ENCODE measurements around the gene RABGAP1L.

The RABGAP1L gene

DNA sequence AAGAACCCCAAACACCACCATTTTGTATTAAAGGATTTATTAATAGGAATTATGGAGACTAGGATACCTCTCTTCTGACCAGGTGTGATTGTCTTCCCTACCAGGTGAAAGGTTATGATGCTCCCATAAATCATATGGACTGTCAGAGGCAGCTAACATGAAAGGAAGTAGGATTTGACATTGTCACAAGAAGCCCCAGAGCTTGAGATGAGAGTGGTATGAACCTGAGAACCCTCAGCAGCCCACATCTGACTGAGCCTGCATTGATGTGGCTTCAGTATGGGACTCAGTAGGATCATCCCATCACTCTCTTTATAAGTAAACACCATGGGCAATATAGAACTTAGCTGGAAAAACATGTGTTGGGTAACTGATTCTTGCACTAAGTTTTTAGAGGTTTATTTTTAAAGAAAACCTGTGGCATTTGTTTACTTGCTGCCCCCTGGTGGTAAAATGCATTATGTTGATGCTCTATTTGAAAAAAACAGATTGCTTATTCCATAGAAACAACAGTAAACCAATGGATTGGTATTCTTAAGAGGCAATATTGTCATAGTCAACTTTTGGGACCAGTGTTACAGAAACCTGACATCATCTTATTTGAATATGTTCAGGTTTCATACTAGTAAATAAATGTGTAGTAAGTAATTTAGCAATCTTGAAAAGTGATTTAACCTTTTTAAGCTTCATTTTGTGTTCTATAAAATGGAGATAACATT lies 823.8 kb downstream of the RABGAP1L start:
- DNase-seq: no peak

DNA sequence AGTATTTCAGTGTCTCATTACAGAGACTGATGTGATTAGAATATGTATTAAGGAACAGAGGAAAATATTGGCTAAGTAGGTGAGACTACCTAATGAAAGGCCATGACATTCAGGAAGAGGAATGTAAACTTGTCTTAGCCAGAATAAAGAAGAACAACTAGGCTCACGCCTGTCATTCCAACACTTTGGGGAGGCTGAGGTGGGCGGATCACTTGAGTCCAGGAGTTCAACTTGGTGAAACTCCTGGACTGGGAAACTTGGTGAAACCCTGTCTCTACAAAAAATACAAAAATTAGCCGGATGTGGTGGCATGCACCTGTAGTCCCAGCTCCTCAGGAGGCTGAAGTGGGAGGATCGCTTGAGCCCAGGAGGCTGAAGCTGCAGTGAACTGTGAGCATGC lies 825.6 kb downstream of the RABGAP1L start:
- DNase-seq: no peak

DNA sequence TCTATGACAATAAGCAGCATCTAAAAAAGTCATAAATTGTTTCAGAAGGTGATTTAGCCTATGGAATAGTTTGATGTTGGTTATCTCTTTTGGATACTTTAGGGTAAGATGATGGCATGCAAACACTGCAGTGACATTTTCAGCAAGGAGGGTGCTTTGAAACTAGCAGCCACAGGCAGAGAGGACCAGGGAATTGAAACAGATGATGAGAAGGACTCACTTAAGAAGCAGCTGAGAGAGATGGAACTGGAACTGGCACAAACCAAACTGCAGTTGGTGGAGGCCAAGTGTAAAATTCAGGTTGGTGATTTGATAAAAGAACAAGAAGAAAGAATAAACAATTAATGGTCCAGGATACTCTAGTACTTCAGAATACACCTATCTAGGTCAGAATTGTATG lies 829.2 kb downstream of the RABGAP1L start:
- DNase-seq: no peak

DNA sequence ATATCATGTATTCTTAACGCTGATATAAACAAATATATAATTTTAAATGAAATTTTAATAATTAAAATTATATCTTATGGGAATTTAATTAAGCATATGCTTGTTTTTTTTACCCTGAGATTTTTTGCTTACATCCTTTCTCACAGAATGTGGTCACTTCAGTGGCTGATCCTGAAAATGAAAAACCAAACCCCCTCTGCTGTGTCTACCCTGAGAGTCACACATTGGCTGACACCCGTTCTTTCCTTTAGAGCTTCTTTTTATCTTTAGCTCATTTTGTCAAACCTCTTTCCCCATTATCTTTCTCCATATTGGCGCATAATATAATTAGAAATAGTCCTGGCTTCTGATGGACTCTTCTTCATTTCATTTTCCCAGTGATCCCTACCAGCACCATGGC lies 829.7 kb downstream of the RABGAP1L start:
- DNase-seq: no peak

DNA sequence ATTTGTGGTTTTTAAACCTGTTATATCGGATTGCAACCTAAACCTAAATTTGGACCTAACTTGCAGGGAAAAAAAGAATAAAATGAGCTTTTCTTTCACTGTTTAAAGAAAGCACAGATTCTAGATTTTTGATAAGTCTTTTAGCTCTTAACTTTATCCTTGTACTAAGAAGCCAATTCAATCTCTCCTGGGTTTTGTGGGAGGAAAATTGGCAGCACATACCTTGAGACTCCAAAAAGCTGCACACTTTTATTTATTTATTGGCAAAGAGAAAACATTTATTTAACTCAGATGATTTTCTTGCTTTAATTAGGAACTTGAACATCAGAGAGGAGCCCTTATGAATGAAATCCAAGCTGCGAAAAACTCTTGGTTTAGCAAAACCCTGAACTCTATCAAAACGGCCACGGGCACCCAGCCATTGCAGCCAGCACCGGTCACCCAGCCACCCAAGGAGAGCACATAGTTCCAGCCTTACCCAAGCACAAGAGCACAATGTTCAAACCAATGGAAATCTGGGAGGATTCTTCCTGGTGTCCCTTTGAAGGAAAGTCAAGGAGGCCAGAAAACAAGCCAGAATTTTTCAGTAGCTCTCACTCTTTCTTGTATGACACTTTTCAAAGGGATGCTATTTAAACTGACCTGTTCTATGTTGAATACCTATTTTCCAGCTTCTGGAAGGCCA lies 830.4 kb downstream of the RABGAP1L start:
- DNase-seq: no peak

DNA sequence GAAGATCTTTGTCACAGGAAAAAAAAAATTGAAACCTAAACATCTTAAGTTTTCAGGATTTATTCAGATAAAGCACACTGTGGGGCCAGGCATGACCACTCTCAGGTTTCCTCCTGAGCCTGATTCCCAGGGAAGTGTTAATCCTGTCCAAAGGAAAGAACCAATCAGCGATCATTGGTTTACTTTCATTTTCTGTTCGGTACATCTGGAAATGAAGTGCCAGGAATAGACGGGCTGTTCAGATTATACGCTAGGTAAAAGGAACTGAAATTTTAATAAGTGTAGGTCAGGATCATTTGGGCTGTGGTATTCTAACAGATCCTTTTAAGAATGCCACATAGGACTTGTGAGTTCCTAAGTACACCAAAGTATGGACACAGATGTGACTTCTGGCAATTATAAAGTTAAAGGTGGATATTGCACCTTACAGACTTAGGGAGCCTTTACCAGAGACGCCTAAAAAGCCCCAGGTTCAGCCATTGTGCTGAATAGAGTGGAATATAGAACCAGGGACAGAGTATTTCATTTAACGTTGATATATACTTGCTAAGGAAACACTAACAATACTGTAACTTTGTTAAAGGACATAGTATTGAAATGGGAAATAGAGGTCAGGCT lies 831.2 kb downstream of the RABGAP1L start:
- no peak for DNase-seq

DNA sequence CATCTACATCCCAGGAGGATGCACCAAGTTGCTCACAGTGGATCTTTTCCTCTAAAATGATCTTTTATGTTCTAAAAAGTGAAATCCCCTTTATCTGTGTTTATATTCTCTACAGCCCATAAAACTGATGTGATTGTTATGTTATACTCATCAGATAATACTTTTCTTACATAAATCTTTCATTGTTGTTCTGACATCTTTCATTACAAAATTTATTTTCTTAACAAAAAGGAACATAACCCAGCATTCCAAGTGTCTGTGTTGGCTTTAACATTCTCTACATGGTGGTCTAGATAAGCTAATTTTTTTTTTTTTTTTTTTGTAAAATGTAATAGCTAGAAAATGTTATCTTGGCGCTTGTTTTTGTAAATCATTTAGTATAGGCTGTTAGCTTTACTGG lies 832.2 kb downstream of the RABGAP1L start:
- DNase-seq: no peak

DNA sequence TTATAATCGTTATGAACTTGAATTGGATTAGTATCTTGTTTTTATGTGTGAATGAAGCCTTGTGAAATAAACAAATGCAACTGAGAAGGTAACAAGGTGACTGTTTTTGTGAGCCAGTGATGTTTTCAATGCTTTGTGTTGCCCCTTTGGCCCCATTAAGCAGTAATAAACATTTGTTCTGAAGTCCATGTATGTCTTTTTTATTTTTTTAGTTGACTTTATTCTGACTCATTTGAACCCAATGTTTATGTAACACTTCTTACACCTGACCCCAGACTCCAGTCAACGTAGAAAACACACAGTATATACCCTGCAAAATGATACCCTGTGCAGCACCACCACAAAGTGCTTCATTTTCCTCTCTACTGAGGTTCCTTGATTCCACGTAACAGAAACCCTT lies 835.8 kb downstream of the RABGAP1L start:
- DNase-seq: no peak

DNA sequence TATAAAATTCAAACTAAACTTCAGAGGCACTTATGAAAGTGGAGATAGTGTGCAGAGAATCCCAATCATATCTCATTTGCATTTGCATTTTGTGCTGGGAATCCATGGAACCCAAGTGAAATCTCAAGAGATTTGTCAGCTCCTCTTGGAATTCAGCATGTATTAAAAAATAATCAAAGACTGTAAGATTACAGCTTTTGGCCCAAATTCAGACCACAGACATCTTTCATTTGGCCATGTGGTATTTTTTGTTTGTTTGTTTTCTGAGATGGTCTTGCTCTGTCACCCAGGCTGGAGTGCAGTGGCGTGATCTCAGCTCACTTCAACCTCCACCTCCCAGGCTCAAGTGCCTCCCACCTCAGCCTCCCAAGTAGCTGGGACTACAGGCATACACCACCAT lies 836.6 kb downstream of the RABGAP1L start:
- DNase-seq: no peak

DNA sequence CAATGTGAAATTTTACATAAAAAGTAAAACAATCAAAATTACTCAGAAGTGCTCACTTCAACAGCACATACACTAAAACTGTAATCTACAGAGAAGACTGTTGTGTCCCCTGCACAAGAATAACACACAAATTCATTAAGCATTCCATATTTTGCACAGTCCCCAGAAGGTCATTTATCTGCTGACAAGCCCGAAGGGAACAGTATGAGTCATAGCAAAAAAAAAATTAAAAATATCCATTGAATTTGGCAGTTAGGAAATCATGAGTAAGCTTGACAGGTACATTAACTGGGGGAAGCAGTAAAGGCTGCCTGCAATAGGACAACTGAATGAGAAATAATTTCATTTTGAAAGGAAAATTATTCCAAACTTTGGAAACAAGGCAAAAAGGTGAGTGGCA lies 837.2 kb downstream of the RABGAP1L start:
- no peak for DNase-seq

DNA sequence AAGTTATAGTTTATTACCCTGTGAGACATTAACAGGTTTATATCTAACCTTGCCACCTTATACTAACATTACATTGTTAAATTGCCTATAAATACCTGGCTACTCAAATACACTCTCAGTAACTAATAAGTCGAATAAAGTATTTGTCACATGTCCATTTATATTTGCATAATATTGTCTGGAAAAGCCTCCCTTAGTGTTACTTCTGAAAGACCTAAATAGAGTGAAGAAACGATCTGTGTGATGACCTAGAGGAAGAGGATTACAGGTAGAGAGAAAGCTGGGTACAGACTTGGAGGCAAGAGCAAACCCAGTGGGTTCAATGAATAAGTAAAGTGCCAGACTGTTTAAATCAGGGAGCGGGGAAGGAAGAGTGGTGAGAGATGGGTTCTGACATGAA lies 837.7 kb downstream of the RABGAP1L start:
- no peak for DNase-seq

DNA sequence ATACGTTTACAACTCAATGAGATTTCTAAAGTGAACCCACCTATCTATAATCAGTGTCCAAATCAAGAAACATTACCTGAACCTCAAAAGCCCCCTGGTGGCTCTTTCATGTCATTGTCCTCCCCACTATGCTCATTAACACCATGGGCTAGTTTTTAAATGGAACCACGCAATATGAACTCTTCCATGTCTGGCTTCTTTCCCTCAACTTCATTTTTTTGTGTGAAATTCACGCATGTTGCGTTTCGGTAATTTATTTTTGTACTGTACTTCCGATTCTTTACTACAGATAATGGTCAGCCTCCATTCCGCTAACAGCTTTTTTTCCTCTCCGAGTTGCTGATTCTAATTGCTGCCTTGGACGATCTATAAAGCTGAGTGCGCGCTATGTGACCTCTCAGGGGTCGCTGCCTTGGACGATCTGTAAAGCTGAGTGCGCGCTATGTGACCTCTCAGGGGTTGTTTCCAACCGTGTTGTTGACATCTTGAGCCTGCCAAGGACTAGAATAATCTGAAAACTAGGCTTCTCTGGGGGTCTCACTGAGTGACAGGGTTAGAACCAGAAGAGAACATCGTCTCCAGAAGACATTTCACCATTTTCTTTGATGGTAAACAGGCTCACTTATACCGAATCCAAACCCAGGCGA lies 839.4 kb downstream of the RABGAP1L start:
- peak; percentile 21 for DNase-seq

DNA sequence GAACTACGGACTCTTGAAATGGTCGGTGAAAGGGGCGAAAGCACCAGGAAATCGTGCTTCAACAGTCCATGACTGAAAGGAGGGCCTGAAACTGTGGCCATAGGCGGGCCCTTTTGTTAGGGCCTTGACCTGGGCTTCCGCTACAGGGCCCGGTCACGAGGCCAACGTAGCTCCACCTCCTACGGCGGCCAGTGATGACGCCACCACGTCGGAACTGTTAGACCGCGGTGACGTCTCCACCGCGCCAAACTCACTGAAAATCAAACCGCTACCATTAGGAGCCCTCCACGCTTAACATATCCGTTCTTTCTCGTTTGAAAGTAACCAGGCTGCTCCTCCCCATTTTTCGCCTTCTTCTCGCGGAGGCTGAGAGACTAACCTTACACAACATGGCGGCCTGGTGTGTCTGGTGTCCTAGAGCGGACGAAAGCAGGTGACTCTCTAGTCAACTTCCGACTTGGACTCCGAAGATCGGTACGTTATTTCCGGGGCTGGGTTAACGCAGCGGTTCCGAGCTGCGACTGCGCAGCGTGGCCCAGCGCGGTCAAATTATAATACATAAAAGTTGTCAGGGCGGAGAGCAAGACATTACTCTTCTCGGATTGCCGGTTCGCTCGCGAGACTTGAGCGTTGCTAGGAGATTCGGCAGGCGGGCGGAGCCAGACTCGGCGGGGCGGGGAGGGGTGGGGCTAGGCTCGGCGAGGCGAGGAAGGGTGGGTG lies 840.1 kb downstream of the RABGAP1L start:
- peak; percentile 95 for DNase-seq

DNA sequence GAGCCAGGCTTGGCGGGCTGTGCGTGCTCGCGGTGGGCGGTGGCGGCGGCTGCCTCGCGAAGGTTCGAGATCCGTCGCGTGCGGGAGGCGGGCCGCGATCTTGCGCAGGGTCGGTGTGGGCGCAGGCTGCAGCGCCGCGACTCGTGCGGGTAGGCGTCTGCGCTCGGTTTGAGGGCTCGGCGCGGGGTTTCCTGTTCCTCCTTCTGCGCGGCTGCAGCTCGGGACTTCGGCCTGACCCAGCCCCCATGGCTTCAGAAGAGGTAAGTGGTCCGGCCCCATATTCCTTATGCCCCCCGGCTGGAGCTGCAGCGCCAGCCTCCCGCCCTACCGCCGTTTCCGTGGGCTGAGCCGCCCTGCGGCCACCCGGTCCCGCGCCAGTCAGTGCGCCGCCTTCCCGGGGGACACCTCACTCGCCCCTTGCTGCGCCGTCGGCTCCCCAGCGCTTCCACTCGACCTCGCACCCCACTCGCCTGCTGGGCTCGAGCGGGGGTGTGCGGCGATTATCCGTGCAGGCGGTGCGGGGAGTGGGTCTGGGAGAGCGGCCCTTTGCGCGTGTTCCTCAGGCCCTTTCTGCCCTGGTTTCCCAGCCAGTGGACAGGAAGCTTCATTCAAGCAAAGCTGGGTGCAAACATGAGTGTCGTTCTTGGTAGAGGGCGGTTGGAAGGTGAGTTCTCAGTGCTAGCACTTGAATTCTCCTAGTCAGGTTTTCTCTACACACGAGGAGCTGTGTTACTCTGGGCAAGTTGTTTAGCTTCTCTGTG lies 840.8 kb downstream of the RABGAP1L start, which contains the start of gene CACYBP:
TSS of gene CACYBP (plus strand) at position 12 of the 761 bp plus-strand sequence. CDS start at position 246, 234 bp downstream.
- DNase-seq: peak; percentile 10

DNA sequence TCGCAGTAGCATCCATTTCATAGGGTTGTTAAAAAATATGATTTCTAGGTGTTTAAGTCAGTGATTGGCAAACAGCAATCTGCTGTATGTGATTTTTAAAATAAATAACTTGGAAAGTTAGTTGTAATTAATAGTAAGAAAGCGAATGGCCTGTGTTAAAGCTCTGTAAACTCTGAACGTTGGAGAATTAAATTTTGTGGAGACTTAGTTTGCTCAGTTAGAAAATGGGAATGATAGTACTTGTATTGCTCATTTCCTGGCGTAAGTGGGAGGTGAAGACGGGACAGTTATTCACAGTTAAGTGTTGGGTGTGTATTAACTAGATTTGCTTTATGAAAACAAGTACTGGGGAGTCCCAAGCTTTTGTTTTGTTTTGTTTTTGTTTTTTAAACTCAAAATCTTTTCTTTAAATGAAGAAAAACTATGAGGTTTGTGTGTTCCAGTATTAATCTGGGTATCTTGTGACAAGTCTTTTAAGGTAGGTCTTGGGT lies 841.4 kb downstream of the RABGAP1L start:
- DNase-seq: no peak

DNA sequence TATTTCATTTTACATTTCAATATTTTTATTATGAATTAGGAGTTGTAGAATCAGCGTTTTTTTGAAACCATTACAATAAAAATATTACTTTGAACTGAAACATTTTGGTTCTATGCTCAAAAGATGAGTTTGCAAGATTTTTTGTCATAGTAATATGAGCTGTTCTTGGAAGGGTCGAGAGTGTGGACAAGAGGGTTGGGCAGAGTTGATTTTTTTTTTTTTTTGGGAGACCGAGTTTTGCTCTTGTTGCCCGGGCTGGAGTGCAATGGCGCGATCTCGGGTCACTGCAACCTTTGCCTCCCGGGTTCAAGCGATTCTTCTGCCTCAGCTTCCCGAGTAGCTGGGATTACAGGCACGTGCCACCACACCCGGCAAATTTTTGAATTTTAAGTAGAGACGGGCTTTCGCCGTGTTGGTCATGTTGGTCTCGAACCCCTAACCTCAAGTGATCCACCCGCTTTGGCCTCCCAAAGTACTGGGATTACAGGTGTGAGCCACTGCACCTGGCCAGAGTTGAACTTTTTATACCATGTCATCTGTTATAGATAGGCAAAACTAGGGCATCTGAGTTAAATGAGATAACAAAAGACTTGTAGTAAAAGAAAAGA lies 843.7 kb downstream of the RABGAP1L start:
- DNase-seq: no peak

DNA sequence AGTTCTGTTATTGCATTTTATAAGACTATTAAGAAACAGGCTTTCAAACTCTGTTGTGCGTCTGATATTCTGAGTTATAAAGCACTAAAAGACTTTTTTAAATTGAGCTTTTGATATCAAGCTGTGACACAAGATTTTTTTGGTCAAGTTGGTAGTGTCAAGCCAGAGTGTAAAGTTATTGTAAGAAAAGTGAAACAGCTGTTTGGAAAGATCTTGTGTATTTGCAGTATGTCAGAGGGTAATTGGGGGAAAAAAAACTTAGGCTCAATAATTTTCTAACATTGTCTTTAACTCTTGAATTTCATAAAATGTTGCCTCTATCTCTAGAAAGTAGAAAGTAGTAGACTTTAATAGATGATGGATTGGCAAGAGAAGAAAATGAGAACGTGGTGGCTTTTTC lies 844.2 kb downstream of the RABGAP1L start:
- DNase-seq: no peak

DNA sequence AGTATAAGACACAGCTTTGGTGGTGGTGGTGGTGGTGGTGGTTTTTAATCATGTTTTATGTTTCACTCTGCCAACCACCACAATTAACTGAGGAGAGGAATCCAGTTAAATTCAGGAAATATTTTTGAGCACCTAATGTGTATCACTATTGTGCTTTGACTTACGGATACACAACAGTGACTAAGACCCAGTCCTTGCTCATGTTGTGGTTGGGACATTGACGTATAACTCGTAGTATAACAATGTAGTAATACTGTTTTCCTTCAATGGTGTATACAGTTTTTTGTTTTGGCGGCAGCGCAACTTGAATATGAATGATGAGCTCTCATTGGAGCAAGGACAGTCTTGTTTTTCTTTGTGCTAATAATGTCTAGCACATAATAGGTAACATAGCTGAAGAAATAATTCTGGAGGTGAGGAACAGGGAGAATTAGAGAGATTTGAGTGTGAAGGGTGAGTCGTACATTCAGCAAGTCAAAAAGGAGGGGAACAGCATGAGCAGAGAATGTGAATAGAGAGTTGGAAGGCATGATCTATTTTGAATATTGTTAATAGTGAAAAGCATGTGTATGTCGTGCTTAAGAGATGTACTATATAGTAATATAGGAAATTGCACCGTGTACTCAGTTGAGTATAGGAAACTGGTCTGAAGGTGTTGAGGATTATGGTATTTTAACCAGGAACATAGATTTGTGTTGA lies 845.9 kb downstream of the RABGAP1L start:
- DNase-seq: no peak

DNA sequence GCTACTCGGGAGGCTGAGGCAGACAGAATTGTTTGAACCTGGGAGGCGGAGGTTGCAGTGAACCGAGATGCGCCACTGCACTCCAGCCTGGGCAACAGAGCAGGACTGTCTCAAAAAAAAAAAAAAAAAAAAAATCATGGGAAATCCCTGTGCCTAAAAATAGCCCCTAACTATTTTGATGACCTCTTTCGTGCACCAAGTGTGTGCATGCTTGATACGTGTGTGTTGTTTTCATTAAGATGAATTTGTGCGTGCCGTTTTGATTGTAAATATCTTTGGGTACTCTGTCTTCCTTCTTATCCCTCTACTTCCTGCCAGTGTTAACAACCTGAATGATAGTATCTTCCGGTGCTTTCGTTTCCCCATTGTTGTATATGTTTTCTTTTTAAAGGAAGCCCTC lies 850.2 kb downstream of the RABGAP1L start:
- no peak for DNase-seq

DNA sequence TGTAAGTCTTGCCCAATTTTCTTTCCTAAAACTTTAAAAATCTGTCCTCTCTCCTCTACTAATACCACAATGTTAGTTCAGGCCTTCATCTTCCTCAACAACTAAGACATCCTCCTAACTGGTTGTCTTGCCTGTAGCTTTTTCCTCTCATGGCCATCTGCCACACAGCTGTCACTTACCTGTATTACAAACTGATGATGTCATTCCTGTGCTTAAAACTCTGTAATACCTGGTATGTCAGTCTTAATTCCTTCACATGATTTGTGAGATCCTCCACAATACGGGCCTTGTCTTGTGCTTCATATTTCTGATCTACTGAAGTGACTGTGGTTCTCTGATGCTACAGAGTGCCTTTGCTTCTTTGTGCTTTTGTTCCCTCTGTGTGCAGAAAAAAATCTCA lies 854.1 kb downstream of the RABGAP1L start:
- DNase-seq: no peak

DNA sequence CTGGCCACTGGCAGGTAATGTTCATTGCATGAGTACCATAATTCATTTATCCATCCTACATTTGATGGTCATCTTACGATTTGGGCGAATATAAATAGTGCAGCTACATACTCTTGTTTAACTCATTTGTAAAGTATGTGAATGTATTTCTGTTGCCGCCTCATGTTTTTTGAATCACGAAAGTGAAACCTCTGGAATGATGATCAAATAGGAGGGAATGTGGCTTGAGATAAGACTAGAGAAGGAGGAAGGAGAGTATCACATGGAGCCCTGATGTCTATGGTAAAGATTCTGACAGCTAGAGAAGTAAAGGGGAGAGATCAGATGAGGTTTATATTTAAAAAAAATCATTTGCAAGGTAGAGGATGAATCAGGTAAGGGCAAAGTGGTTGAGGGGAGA lies 855.9 kb downstream of the RABGAP1L start:
- DNase-seq: no peak
